ENCODE data around the gene MTHFS.

Gene MTHFS

DNA sequence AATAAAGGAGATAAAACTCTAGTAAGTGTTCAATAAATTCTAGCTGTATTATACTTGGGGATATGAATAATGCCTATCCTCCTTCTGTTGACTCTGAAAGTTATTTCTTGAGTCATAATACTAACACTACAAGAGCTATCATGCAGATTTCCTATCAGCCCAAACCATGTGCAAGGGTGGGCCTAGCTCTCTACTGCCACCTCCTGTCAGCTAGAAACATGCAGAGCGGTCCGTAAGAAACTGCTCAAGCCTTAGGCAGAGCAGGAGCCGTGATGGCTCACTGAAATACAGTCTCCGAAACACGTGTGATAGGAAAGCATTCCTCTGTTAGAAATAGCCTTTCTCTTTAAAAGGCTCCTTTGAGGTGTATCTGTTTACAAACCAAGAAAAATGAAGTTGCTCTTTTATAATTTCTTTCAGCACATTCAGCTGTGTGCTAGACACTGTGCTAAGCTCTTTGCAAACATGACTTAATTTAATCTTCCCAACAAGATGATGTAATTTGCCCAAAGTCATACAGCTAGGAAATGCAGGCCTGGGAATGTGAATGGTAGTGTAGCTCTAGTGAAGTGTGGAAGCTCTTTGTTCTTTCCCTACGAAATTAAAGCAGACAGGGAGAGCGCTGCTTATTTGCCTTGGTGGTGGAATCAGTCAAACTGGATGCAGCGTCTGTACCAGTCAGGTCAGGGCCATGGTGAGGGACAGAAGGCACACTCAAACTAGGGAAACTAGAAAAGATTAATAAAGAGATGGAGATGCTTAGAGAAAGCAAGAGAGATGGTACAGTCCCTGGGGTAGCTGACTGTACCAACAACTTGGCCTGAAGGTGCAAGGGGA lies 43.1 kb downstream of the MTHFS start:
- Histone ChIP-seq H3K27ac (replicated peaks) (no peak overlapping the region), H3K4me3 (replicated peaks; ENCODE audit: insufficient read depth, low read length) (no peak overlapping the region), H3K27me3 (ENCODE audit: insufficient read depth, poor library complexity, severe bottlenecking) (no peaks in the 10 kb centered on the region)
- TF ChIP-seq POLR2AphosphoS5 (IDR thresholded peaks at IDR 0.05; ENCODE audit: low read depth) (no peak), SPI1 (IDR thresholded peaks at IDR 0.05; ENCODE audit: borderline replicate concordance, low read depth) (no peak), GABPA (IDR thresholded peaks at IDR 0.05; ENCODE audit: low read depth) (no peak)
- TF ChIP-seq, protein P1, sequence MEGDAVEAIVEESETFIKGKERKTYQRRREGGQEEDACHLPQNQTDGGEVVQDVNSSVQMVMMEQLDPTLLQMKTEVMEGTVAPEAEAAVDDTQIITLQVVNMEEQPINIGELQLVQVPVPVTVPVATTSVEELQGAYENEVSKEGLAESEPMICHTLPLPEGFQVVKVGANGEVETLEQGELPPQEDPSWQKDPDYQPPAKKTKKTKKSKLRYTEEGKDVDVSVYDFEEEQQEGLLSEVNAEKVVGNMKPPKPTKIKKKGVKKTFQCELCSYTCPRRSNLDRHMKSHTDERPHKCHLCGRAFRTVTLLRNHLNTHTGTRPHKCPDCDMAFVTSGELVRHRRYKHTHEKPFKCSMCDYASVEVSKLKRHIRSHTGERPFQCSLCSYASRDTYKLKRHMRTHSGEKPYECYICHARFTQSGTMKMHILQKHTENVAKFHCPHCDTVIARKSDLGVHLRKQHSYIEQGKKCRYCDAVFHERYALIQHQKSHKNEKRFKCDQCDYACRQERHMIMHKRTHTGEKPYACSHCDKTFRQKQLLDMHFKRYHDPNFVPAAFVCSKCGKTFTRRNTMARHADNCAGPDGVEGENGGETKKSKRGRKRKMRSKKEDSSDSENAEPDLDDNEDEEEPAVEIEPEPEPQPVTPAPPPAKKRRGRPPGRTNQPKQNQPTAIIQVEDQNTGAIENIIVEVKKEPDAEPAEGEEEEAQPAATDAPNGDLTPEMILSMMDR (IDR thresholded peaks at IDR 0.05; ENCODE audit: insufficient read depth, low read length): peak; percentile 88
- TF ChIP-seq, protein P2, sequence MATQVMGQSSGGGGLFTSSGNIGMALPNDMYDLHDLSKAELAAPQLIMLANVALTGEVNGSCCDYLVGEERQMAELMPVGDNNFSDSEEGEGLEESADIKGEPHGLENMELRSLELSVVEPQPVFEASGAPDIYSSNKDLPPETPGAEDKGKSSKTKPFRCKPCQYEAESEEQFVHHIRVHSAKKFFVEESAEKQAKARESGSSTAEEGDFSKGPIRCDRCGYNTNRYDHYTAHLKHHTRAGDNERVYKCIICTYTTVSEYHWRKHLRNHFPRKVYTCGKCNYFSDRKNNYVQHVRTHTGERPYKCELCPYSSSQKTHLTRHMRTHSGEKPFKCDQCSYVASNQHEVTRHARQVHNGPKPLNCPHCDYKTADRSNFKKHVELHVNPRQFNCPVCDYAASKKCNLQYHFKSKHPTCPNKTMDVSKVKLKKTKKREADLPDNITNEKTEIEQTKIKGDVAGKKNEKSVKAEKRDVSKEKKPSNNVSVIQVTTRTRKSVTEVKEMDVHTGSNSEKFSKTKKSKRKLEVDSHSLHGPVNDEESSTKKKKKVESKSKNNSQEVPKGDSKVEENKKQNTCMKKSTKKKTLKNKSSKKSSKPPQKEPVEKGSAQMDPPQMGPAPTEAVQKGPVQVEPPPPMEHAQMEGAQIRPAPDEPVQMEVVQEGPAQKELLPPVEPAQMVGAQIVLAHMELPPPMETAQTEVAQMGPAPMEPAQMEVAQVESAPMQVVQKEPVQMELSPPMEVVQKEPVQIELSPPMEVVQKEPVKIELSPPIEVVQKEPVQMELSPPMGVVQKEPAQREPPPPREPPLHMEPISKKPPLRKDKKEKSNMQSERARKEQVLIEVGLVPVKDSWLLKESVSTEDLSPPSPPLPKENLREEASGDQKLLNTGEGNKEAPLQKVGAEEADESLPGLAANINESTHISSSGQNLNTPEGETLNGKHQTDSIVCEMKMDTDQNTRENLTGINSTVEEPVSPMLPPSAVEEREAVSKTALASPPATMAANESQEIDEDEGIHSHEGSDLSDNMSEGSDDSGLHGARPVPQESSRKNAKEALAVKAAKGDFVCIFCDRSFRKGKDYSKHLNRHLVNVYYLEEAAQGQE (IDR thresholded peaks at IDR 0.05; ENCODE audit: insufficient replicate concordance, low read depth): no peak
- peak; percentile 60 to 71 for DNase-seq (ENCODE audit: low read depth in 1 of 2, low spot score in 1 of 2)

DNA sequence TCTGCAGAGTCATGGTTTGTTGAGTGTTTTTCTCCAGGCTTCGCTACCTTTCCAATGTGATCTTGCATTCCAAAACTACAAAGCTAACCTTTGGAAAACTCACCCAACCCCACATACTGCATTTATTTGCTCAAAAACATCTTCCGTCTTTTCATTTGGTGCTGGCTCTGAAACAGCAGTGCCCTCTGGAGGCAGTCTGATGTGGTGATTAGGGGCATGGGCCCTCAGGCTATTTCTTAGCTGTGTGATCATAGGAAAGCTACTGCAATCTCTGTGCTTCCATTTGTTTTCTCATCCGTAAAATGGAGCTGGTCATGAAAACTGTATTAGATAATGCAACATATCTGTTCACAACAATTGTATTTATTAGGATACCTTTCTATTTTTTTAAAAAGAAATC lies 47.0 kb downstream of the MTHFS start:
- H3K4me3 ChIP-seq (replicated peaks; ENCODE audit: insufficient read depth, low read length): no peak overlapping the region
- H3K27ac ChIP-seq (replicated peaks): no peak overlapping the region
- no peaks in the 10 kb centered on the region for H3K27me3 ChIP-seq (ENCODE audit: insufficient read depth, poor library complexity, severe bottlenecking)
- peak in 1 of 2 experiments; percentile 30 for DNase-seq (ENCODE audit: low read depth in 1 of 2, low spot score in 1 of 2)
- TF ChIP-seq, protein P1 (IDR thresholded peaks at IDR 0.05; ENCODE audit: insufficient read depth, low read length): peak; percentile 53
- no peak for TF ChIP-seq POLR2AphosphoS5 (IDR thresholded peaks at IDR 0.05; ENCODE audit: low read depth)

DNA sequence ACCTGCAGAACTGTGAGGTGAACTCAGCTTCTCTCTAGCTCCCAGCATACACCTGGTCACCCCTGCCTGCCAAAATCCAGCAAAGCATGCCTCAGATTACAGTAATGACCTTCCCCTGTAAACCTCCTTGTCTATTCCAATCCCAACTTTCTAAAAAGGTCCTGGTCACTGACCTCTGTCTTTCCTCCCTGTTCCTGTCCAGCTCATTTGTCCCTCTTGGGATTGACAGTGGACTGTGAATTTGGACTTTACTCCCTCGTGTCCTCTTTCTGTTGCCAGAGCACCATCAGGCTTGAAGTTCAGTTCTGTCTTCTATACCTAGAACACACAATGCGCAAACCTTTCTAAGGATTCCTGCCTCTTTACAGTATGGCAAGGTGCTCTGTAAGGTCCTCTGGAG lies 50.3 kb downstream of the MTHFS start:
- TF ChIP-seq POLR2AphosphoS5 (IDR thresholded peaks at IDR 0.05; ENCODE audit: low read depth) (no peak), SPI1 (IDR thresholded peaks at IDR 0.05; ENCODE audit: borderline replicate concordance, low read depth) (no peak), GABPA (IDR thresholded peaks at IDR 0.05; ENCODE audit: low read depth) (no peak)
- TF ChIP-seq, protein P2 (IDR thresholded peaks at IDR 0.05; ENCODE audit: insufficient replicate concordance, low read depth): no peak
- TF ChIP-seq, protein P1 (IDR thresholded peaks at IDR 0.05; ENCODE audit: insufficient read depth, low read length): no peak
- DNase-seq (ENCODE audit: low read depth in 1 of 2, low spot score in 1 of 2): no peak
- no peak overlapping the region for H3K4me3 ChIP-seq (replicated peaks; ENCODE audit: insufficient read depth, low read length)
- no peak overlapping the region for H3K27ac ChIP-seq (replicated peaks)
- no peaks in the 10 kb centered on the region for H3K27me3 ChIP-seq (ENCODE audit: insufficient read depth, poor library complexity, severe bottlenecking)
